HG02678 (cell line): ENCODE measurements around the gene LRR1.
A peak's percentile ranks its signal among the peaks of the same experiment; 100 is the strongest.
"Not testable (repeated sequence)": the region's sequence is repeated elsewhere in the genome, so short reads cannot be mapped to it uniquely, and the experiment has no call there.

ENCODE experiments used
- ATAC-seq: cut with Tn5 transposase; IDR thresholded peaks from one replicate; pipeline ENCODE4 v1.9.1; 2021; ENCODE audit warnings: mild to moderate bottlenecking, moderate library complexity; ENCODE audit not compliant: unreplicated experiment

Gene LRR1

GRCh38 chr14:49598485-49599300 lies at the start of gene LRR1:
Gene LRR1 (plus strand): TSS chr14:49598940. CDS start chr14:49599021, 81 bp downstream.
- peak; percentile 58 for ATAC-seq

GRCh38 chr14:49549446-49549845 lies 49.3 kb upstream of the LRR1 start:
- no peak for ATAC-seq

- no peak for ATAC-seq
Observed at GRCh38 chr14:49549881-49550280, 48.9 kb upstream of the LRR1 start.

GRCh38 chr14:49550286-49551184 lies 48.2 kb upstream of the LRR1 start:
- no peak for ATAC-seq

GRCh38 chr14:49551569-49551968 lies 47.2 kb upstream of the LRR1 start:
- no peak for ATAC-seq

- no peak for ATAC-seq
Observed at GRCh38 chr14:49553106-49553505, 45.6 kb upstream of the LRR1 start.

- ATAC-seq, result no peak
Observed at GRCh38 chr14:49553892-49554291, 44.8 kb upstream of the LRR1 start.

GRCh38 chr14:49559979-49560768 lies 38.6 kb upstream of the LRR1 start:
- ATAC-seq, result no peak

- no peak for ATAC-seq
Observed at GRCh38 chr14:49566714-49567113, 32.0 kb upstream of the LRR1 start.

- no peak for ATAC-seq
Observed at GRCh38 chr14:49569281-49569680, 29.5 kb upstream of the LRR1 start.

- no peak for ATAC-seq
Observed at GRCh38 chr14:49574038-49574437, 24.7 kb upstream of the LRR1 start.

- no peak for ATAC-seq
Observed at GRCh38 chr14:49578141-49578540, 20.6 kb upstream of the LRR1 start.

- no peak for ATAC-seq
Observed at GRCh38 chr14:49579841-49580240, 18.9 kb upstream of the LRR1 start.

- ATAC-seq, result no peak
Observed at GRCh38 chr14:49581209-49582112, 17.3 kb upstream of the LRR1 start.

GRCh38 chr14:49582113-49582977 lies 16.4 kb upstream of the LRR1 start:
- no peak for ATAC-seq

- ATAC-seq, result no peak
Observed at GRCh38 chr14:49583629-49584028, 15.1 kb upstream of the LRR1 start.

- no peak for ATAC-seq
Observed at GRCh38 chr14:49584058-49584457, 14.7 kb upstream of the LRR1 start.

- ATAC-seq, result not testable (repeated sequence)
Observed at GRCh38 chr14:49584981-49585640, 13.6 kb upstream of the LRR1 start.
